Esophagus squamous epithelium (tissue), 5 donors: ENCODE results near the gene HPSE2. TPM values are rescaled to one million over a fixed set of nuclear protein-coding genes. Genes with fewer than 3 reads are reported as not detected.
A peak's percentile ranks its signal among the peaks of the same experiment; 100 is the strongest.

ENCODE experiments used
- DNase-seq: peaks from one replicate; lab custom pipeline; 2025; lab: John Stamatoyannopoulos, UW
- H3K27ac ChIP-seq, 4 donors: fragments of 200-600 bp; sonication (generic); one replicate each; pipeline ENCODE4 v1.5.1; 2016 to 2019; ENCODE audit warnings: mild to moderate bottlenecking in 1 of 4
- H3K27me3 ChIP-seq, 4 donors: fragments of 200-600 bp; sonication (generic); 1 replicate in 3 of 4; 2 replicates in 1 of 4; pipeline versions ENCODE4 v1.5.1 to v1.6.0; 2017 to 2021; ENCODE audit warnings: antibody characterized with exemption in 1 of 4
- H3K36me3 ChIP-seq, 3 donors: fragments of 200-600 bp; sonication (generic); one replicate each; pipeline ENCODE4 v1.5.1; 2016 to 2019
- H3K4me1 ChIP-seq, 3 donors: fragments of 200-600 bp; sonication (generic); one replicate each; pipeline ENCODE4 v1.5.1; 2017 to 2019
- H3K4me3 ChIP-seq, 4 donors: fragments of 200-600 bp; sonication (generic); 1 replicate in 3 of 4; 2 replicates in 1 of 4; pipeline ENCODE4 v1.5.1; 2016 to 2019; ENCODE audit warnings: mild to moderate bottlenecking in 2 of 4, moderate library complexity in 1 of 4
- H3K9me3 ChIP-seq, 3 donors: fragments of 200-600 bp; sonication (generic); one replicate each; pipeline ENCODE4 v1.5.1; 2016 to 2019
- POLR2A ChIP-seq, 4 donors: fragments of 450-650 bp; IDR thresholded peaks; one replicate each; pipeline ENCODE4 v1.6.1; 2017; ENCODE audit warnings: antibody characterized with exemption in 4 of 4, mild to moderate bottlenecking in 4 of 4, moderate library complexity in 3 of 4
- WGBS, 2 donors: methylation state at CpG; one replicate each; pipeline ENCODE4 v1.1.5; 2018; 5-methylcytosine and 5-hydroxymethylcytosine counted together
- intact Hi-C: fragments of 100-400 bp; cut with DNase I; formaldehyde crosslinking; loops from one replicate; pipeline ENCODE4 v1.15.0; 2022
- total RNA-seq, 4 donors: library from RNA; depleted of rRNA; stranded (reverse); fragments of >200 nt; gene quantifications; one replicate each; pipeline ENCODE4 v1.1.0, GENCODE V29; 2016
- TF ChIP-seq, protein P1 (sequence below), 6 experiments: fragments of 450-650 bp in 4 of 6; fragments of 200-600 bp in 2 of 6; sonication (generic) in 2 of 6; IDR thresholded peaks; one replicate each; pipeline ENCODE4 v1.5.1; 2016 to 2019; ENCODE audit warnings: antibody characterized with exemption in 6 of 6, mild to moderate bottlenecking in 4 of 6, moderate library complexity in 4 of 6
- donor health status: DM: yes; HTN: yes; CAD: no.

The HPSE2 gene
- total RNA-seq, 4 donors from 2014 or later: 0.47 to 5.3 (median 2.6) TPM

DNA sequence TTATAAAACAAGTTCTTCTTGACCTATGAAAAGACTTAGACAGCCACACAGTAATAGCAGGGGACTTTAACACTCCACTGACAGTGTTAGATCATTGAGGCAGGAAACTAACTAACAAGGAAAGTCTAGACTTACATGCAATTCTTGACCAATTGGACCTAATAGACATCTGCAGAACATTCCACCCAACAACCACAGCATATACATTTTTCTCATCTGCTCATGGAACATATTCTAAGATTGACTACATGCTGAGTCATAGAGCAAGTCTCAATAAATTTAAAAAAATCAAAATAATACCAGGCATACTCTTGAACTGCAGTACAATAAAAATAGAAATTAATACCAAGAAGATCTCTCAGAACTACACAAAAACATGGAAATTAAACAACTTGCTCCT is 569.4 kb downstream of the HPSE2 start:
- Histone ChIP-seq H3K4me3 (no peak overlapping the region), H3K27ac (no peak overlapping the region), H3K27me3 (no peaks in the 10 kb centered on the region), H3K9me3 (peaks cover 0 to 10% (median 0%) of the 10 kb centered on the region in 3 donors), H3K4me1 (no peaks in the 10 kb centered on the region), H3K36me3 (no peaks in the 10 kb centered on the region)
- intact Hi-C loops: loop anchor here (10.0 kb wide), 1 partner anchor 191 kb away; no protein-coding TSS in a partner anchor
- DNase-seq: no peak
- no peak for TF ChIP-seq POLR2A (IDR thresholded peaks at IDR 0.05)
- TF ChIP-seq, protein P1, sequence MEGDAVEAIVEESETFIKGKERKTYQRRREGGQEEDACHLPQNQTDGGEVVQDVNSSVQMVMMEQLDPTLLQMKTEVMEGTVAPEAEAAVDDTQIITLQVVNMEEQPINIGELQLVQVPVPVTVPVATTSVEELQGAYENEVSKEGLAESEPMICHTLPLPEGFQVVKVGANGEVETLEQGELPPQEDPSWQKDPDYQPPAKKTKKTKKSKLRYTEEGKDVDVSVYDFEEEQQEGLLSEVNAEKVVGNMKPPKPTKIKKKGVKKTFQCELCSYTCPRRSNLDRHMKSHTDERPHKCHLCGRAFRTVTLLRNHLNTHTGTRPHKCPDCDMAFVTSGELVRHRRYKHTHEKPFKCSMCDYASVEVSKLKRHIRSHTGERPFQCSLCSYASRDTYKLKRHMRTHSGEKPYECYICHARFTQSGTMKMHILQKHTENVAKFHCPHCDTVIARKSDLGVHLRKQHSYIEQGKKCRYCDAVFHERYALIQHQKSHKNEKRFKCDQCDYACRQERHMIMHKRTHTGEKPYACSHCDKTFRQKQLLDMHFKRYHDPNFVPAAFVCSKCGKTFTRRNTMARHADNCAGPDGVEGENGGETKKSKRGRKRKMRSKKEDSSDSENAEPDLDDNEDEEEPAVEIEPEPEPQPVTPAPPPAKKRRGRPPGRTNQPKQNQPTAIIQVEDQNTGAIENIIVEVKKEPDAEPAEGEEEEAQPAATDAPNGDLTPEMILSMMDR (IDR thresholded peaks at IDR 0.05): no peak

DNA sequence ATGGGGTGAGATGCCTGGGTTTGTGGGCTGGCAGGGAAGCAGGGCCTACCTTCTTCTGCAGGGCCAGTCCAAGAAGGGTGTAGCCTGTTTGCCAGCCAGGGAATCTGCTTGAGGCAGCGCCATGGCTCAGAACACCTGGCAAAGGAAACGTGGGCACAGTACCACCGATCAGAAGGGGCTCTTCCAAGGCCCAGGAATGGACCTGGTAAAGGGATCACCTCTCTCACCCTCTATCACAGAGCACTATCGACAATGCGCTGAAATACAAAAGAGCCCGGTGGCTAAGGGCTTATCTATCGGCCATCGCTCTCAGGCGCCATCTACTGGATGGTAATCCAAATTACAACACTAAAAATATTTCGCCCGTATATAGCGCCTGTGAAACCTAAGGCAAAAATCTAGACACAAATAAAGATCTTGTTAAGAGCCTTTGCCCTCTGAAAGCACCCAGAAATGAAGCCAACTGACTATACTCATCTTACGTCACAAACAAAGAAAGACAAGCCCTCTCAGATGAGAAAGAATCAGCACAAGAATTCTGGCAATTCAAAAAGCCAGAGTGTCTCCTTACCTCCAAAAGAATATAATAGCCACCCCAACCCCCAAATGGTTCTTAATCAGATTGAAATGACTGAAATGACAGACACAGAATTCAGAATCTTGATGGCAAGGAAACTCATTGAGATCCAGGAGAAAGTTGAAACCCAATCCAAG is 571.2 kb downstream of the HPSE2 start:
- Histone ChIP-seq H3K27me3 (no peaks in the 10 kb centered on the region), H3K27ac (no peak overlapping the region), H3K36me3 (no peaks in the 10 kb centered on the region), H3K4me3 (no peak overlapping the region), H3K9me3 (peaks cover 0 to 10% (median 0%) of the 10 kb centered on the region in 3 donors), H3K4me1 (no peaks in the 10 kb centered on the region)
- no peak for TF ChIP-seq POLR2A (IDR thresholded peaks at IDR 0.05)
- TF ChIP-seq, protein P1 (IDR thresholded peaks at IDR 0.05): peak in 5 of 6 experiments; percentile 6 to 49 (median 37)
- no peak for DNase-seq
- WGBS, 2 donors: 48 to 56% methylated on average over 6 to 11 of the region's 13 CpGs
- intact Hi-C loops: loop anchor here (10.0 kb wide), 1 partner anchor 190 kb away; no protein-coding TSS in a partner anchor

DNA sequence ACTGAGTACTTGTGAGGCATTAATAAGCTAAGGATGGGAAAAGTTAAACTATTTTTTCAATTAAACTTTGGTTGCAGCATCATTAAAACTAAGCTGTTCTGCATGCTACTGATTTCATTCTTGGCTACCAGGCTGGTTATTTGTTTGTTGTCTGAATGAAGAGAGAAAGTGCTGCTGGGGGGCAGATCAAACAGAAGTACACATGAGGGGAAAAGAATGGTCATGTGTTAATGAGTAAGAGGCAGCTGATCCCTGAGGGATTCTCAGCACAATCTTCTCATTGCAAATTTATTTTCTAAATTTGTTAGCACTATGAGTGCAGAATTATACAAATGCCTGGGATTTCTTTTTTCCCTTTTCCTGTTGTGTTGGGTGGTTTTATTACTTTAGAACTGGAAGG is 575.7 kb downstream of the HPSE2 start:
- Histone ChIP-seq H3K4me3 (no peak overlapping the region), H3K27me3 (no peaks in the 10 kb centered on the region), H3K36me3 (no peaks in the 10 kb centered on the region), H3K4me1 (no peaks in the 10 kb centered on the region), H3K27ac (no peak overlapping the region), H3K9me3 (peaks cover 0 to 6% (median 0%) of the 10 kb centered on the region in 3 donors)
- intact Hi-C loops: loop anchor here (10.0 kb wide), 1 partner anchor 185 kb away; no protein-coding TSS in a partner anchor
- DNase-seq: no peak
- TF ChIP-seq, protein P1 (IDR thresholded peaks at IDR 0.05): no peak
- no peak for TF ChIP-seq POLR2A (IDR thresholded peaks at IDR 0.05)

DNA sequence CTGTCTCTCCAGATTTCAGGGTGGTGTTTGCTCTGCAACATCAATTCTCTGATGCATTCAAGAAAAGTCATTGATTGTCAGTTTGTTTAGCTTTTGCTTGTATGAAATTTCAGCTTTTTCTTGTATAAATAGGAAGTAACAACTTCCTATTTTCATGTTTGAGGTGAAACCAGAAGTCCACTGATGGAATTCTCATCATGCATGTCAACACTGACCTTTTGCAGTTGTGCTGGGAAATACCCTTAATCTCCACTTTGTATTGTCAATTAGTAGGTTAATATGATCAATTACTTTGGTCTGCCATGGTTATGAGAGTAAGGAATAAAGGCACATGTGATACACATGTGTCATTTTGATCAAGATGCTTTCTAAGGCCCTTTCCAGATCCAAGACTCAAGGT is 580.2 kb downstream of the HPSE2 start:
- no peak for DNase-seq
- intact Hi-C loops: no loop called here
- Histone ChIP-seq H3K27ac (no peak overlapping the region), H3K4me1 (no peaks in the 10 kb centered on the region), H3K9me3 (no peaks in the 10 kb centered on the region), H3K27me3 (no peaks in the 10 kb centered on the region), H3K4me3 (no peak overlapping the region), H3K36me3 (no peaks in the 10 kb centered on the region)
- TF ChIP-seq POLR2A (IDR thresholded peaks at IDR 0.05): no peak
- TF ChIP-seq, protein P1 (IDR thresholded peaks at IDR 0.05): no peak

DNA sequence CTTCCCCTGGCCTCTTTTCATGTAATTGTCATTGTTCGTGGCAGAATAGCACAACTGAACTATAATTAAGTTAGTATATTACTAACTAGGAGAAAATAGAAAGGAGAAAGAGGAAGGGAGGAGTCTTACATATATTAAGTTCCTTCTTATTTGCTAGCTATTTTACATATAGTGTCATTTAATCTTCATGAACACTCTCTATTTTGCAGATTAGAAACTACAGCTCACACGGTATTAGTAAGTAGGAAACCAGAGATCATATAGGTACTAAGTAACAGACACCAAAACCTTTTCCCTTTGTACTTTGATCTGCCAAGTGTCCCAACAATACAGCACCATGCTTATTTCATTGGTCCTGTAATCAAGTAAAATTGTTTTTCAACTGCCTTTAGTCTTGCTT is 586.5 kb downstream of the HPSE2 start:
- no peaks in the 10 kb centered on the region for H3K9me3 ChIP-seq
- no peaks in the 10 kb centered on the region for H3K27me3 ChIP-seq
- no peaks in the 10 kb centered on the region for H3K4me1 ChIP-seq
- TF ChIP-seq, protein P1 (IDR thresholded peaks at IDR 0.05): no peak
- TF ChIP-seq POLR2A (IDR thresholded peaks at IDR 0.05): no peak
- intact Hi-C loops: no loop called here
- WGBS, 2 donors: 42 to 64% methylated on average over 2 of the region's 2 CpGs
- H3K27ac ChIP-seq: no peak overlapping the region
- no peaks in the 10 kb centered on the region for H3K36me3 ChIP-seq
- DNase-seq: no peak
- H3K4me3 ChIP-seq: no peak overlapping the region
